CD4-positive, alpha-beta T cell treated with Interferon alpha-2 for 1 hour (primary cell): ENCODE results near the gene SLC25A15.
"Not testable (repeated sequence)": the region's sequence is repeated elsewhere in the genome, so short reads cannot be mapped to it uniquely, and the experiment has no call there.

Source experiments
- DNase-seq, 2 donors: peaks; one replicate each; pipeline ENCODE4 v3.0.0-alpha.2; 2020 to 2022

The SLC25A15 gene

GRCh38 chr13:40814803-40815202, 25.4 kb downstream of the SLC25A15 start:
- no peak for DNase-seq

- no peak for DNase-seq
Measured at GRCh38 chr13:40818926-40819325, 29.5 kb downstream of the SLC25A15 start.

- no peak for DNase-seq
Measured at GRCh38 chr13:40819797-40820315, 30.4 kb downstream of the SLC25A15 start.

GRCh38 chr13:40839725-40840124, 50.3 kb downstream of the SLC25A15 start:
- DNase-seq, result not testable (repeated sequence)

GRCh38 chr13:40840955-40841354, 51.5 kb downstream of the SLC25A15 start:
- DNase-seq, result not testable (repeated sequence)
